GM06990 (cell line): ENCODE data around the gene LIPE.

Experiments used
- DNase-seq: peaks from one replicate; pipeline ENCODE4 v3.0.0-alpha.2; 2011; ENCODE audit not compliant: insufficient read length; ENCODE audit errors: extremely low read depth
- H3K27me3 ChIP-seq: replicated peaks from 2 replicates; pipeline ENCODE4 v1.6.0; 2011; ENCODE audit warnings: low read length; ENCODE audit not compliant: control insufficient read depth, insufficient read depth
- H3K36me3 ChIP-seq: 2 replicates; pipeline ENCODE4 v1.5.1; 2011; ENCODE audit warnings: low read length; ENCODE audit not compliant: control insufficient read depth, insufficient read depth
- H3K4me3 ChIP-seq: replicated peaks from 2 replicates; pipeline ENCODE4 v1.5.1; 2011; ENCODE audit warnings: low read depth, mild to moderate bottlenecking, control low read depth, low read length
- CTCF ChIP-seq: IDR thresholded peaks from 2 replicates; pipeline ENCODE4 v1.5.1; 2011; ENCODE audit warnings: low read length, control low read depth, mild to moderate bottlenecking, inconsistent platforms; ENCODE audit not compliant: insufficient read depth, poor library complexity, severe bottlenecking

Gene LIPE

DNA sequence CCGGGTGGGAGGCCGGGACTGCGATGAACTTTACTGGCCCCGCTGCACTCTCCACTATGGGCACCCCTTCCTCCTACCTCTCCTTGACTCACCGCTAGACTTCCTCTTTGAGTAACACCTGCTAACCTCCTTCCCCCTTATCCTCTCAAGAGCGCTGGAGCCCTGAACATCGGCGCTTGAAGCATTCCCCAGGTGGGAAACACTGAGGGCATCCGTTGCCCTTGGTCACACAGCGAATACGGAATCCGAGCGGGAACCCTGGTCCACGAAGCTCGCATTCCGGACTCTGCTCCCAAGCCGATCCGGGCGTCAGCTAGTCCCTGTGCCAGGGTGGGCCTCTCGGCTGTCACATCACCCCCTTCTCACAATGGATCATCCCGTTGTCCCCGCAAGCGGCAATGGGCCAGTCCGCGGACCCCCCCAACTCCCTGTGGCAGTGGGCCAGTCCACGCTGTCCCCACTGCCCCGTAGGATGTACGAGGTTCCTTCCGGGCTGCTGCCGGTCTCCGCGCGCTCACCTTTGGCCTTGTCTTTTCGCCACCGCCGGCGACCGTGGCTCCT, 4.2 kb downstream of the LIPE start:
- Histone ChIP-seq H3K27me3 (no peaks in the 10 kb centered on the region; the same call in 1 of the 2 replicates), H3K36me3 (no peaks in the 10 kb centered on the region), H3K4me3 (peak overlapping the region; percentile 69)
- TF ChIP-seq CTCF, result no peak
- peak; percentile 77 for DNase-seq

GRCh38 chr19:42422092-42422900, 4.9 kb downstream of the LIPE start:
- DNase-seq, result no peak
- peak overlapping the region; percentile 69 for H3K4me3 ChIP-seq
- no peaks in the 10 kb centered on the region for H3K36me3 ChIP-seq
- no peaks in the 10 kb centered on the region; the same call in 1 of the 2 replicates for H3K27me3 ChIP-seq
- no peak for TF ChIP-seq CTCF

DNA sequence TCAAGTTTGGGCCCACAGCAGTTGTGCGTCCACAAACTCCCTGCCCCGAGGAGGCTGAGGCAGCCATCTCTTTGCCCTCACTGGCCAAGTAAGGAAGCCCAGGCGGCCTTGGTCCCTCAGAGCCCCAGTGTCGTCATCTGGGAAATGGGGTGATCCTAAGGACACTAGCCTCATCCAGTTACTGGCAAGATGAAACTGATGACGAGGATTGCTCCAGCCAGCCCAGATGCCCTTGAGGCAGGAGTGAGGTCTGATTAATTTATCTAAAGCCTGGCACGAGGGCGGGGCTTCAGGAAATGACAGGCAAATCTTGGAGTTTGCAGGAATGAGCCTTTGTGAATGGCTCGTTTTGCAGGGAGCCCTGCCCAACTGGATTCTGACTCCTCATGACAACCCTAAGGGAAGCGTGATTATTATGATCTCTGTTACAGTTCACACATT, 5.6 kb downstream of the LIPE start:
- DNase-seq, result no peak
- Histone ChIP-seq H3K36me3 (no peaks in the 10 kb centered on the region), H3K27me3 (no peaks in the 10 kb centered on the region; the same call in 1 of the 2 replicates), H3K4me3 (no peak overlapping the region)
- no peak for TF ChIP-seq CTCF

DNA sequence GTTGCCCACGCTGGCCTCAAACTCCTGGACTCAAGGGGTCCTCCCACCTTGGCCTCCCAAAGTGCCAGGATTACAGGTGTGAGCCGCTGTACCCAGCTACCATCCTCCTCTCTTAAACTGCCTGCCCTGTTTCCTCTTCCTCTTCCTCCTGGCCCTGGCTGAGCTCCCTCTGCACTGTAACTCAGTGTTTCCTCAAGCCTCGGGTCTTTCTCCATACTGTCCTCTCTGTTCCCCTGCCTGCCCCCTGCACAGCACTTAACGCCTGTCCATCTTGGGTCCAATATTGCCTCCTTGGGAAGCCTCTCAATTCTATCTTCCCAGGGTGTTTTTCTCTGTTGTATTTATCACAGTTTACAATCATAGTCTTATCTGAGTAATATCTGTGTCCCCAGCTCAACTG, 6.1 kb downstream of the LIPE start:
- no peaks in the 10 kb centered on the region; the same call in 1 of the 2 replicates for H3K27me3 ChIP-seq
- no peaks in the 10 kb centered on the region for H3K36me3 ChIP-seq
- TF ChIP-seq CTCF, result no peak
- no peak overlapping the region for H3K4me3 ChIP-seq
- DNase-seq, result no peak

GRCh38 chr19:42420055-42420544, 7.1 kb downstream of the LIPE start:
- TF ChIP-seq CTCF, result peak; percentile 99
- no peaks in the 10 kb centered on the region; the same call in 1 of the 2 replicates for H3K27me3 ChIP-seq
- no peak overlapping the region for H3K4me3 ChIP-seq
- DNase-seq, result peak; percentile 78
- no peaks in the 10 kb centered on the region for H3K36me3 ChIP-seq
